Myocyte (in vitro differentiated cells): ENCODE data around the gene GINM1. TPM values are rescaled to one million over a fixed set of nuclear protein-coding genes. Genes with fewer than 3 reads are reported as not detected.
A peak's percentile ranks its signal among the peaks of the same experiment; 100 is the strongest.

Experiments
- DNase-seq: peaks from one replicate; pipeline ENCODE4 v3.0.0-alpha.2; 2012; ENCODE audit warnings: low read depth
- polyA plus RNA-seq: library from polyadenylated mRNA; unstranded; fragments of >200 nt; gene quantifications from one replicate; pipeline ENCODE4 v1.2.1, GENCODE V29; 2012; ENCODE audit warnings: missing spikeins
- total RNA-seq: library from RNA; depleted of rRNA; stranded (reverse); fragments of >200 nt; gene quantifications from 2 replicates; pipeline ENCODE4 v1.2.3, GENCODE V29; 2014

The GINM1 gene, protein sequence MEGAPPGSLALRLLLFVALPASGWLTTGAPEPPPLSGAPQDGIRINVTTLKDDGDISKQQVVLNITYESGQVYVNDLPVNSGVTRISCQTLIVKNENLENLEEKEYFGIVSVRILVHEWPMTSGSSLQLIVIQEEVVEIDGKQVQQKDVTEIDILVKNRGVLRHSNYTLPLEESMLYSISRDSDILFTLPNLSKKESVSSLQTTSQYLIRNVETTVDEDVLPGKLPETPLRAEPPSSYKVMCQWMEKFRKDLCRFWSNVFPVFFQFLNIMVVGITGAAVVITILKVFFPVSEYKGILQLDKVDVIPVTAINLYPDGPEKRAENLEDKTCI
- total RNA-seq, result 39.8 and 42.0 TPM in 2 replicates
- polyA plus RNA-seq, result 33.0 TPM

- DNase-seq, result peak; percentile 96
Measured at GRCh38 chr6:149565527-149566409, at the start of gene GINM1. Gene GINM1 (plus strand): TSS chr6:149566375. CDS start chr6:149566415, 40 bp downstream.

- no peak for DNase-seq
Measured at GRCh38 chr6:149529650-149530049, 36.5 kb upstream of the GINM1 start.

GRCh38 chr6:149534742-149535141 lies 31.4 kb upstream of the GINM1 start:
- no peak for DNase-seq

GRCh38 chr6:149541139-149541538 lies 25.0 kb upstream of the GINM1 start:
- no peak for DNase-seq

DNA sequence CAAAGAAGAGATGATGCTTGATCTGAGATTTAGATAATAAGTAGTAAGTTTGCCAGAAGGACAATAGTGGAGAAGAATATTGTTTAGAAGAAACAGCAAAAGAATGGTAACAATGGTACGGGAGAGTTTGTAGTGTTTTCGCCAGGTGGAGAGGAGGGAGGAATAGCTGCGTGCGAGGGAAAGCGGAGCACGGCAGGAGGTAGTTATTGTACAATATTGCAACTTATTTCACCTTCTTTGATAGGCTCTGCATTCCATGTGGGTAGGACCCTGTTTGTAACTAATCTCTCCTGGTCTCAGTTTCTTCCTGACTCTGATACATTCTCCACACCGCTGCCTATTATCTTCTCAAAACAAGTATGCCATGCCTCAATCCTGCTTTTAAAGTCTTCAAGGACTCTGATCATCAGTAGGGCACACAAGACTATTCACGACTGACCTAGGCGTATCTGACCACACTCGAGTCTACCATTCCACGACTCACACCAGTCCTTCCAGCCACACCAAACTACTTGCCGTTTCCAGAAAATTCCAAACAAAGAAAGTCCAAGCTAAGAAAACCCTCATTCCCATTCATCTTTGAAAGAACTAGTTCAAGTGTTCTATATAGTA lies 21.4 kb upstream of the GINM1 start:
- no peak for DNase-seq

DNA sequence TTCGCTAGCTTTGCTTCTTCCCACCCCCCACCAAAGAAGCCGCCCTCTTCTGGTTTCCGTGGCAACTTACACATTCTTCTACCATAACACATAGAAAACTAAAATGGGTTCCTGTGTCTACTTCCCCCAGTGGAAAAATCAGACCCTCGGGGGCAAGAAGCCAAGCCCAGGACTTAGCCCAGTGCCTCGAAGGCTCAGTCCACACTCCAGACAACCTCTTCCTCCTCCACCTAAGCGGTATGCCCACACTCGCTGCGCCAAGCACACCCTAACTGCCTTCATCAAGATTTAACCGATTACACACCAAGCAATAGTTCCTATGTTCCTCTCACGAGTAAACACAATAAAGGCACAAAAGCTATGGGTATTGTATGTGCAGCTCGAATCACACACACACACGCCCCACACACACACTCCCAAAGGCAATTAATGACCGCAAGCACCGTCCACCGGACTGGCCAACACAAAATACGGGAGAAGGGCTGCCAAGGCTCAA lies 20.9 kb upstream of the GINM1 start:
- peak; percentile 49 for DNase-seq

DNA sequence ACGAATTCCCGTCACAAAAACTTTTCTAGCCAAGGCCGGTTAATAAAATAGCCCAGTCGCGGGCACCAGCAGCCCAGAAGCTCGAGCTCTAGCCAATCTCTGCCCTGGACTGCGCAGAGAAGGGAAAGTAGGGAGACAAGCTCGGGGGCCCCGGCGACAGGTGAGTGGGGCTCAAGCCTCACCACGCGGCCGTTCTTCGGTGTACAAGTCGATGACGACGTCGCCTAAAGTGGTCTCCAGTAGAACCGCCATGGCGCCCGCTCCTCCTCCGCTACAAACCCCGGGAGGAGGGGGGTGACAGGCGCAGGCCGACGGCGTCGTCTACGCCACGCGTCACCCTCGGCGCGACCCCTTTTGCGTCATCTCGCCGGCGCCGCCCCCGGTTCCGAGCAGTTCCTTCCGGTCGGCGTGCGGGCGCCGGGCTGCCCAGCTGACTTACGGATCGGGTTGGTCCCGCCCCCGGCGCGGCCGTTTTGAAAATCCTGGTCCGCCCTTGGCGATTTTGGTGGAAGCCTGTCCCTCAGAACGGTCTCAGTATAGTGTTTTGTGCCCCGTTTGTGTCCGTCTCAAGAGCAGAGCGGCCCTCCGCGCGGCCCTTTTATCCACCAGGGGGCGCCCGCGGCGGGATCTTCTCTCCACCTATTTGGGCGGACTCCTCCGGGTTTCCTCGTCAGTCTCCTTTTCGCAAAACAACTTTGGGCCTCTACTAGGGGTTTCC lies 20.3 kb upstream of the GINM1 start, which contains the start of gene PPIL4:
PPIL4 (minus strand) TSS at position 290 of the 718 bp plus-strand sequence; CDS start at position 252, 38 bp downstream.
- peak; percentile 96 for DNase-seq

- DNase-seq, result no peak
Measured at GRCh38 chr6:149551920-149552319, 14.3 kb upstream of the GINM1 start.

DNA sequence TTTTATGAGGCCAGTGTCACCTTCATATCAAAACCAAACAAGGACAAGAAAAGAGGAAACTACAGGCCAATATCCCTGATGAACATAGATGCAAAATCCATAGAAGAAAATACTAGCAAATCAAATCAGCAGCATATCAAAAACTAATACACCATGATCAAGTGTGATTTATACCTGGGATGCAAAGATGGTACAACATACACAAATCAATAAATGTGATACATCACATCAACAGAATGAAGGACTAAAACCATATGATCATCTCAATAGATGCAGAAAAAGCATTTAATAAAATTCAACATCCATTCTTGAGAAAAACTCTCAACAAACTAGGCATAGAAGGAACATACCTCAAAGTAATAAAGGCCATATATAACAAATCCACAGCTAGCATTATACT lies 8.1 kb upstream of the GINM1 start:
- DNase-seq, result no peak

GRCh38 chr6:149559389-149559788 lies 6.8 kb upstream of the GINM1 start:
- no peak for DNase-seq

GRCh38 chr6:149560736-149561135 lies 5.4 kb upstream of the GINM1 start:
- no peak for DNase-seq

DNA sequence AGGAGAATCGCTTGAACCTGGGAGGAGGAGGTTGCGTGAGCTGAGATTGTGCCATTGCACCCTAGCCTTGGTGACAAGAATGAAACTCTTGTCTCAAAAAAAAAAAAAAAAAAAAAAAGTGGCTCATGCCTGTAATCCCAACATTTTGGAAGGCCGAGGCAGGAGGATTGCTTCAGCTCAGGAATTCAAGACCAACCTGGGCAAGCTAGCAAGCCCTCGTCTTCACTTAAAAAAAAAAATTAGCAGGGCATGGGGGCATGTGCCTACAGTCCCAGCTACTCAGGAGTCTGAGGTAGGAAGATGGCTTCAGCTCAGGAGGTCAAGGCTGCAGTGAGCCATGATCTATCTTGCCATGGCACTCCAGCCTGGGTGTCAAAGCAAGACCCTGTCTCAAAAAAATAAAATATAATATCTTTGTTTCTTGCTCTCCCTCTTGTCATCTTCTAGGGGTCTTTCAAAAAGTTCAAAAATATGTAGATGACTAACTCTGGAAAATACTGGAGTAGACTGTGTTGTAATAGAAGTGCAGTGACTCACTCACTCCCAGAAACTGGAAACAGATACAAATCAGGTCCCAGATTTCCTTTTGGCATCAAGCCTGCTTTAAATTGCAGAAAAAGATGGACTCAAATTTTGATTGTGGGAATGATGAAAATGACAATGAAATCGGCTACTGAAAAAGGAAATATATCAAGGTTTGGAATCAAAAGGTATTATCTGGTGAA lies 2.8 kb upstream of the GINM1 start:
- DNase-seq, result peak; percentile 37

DNA sequence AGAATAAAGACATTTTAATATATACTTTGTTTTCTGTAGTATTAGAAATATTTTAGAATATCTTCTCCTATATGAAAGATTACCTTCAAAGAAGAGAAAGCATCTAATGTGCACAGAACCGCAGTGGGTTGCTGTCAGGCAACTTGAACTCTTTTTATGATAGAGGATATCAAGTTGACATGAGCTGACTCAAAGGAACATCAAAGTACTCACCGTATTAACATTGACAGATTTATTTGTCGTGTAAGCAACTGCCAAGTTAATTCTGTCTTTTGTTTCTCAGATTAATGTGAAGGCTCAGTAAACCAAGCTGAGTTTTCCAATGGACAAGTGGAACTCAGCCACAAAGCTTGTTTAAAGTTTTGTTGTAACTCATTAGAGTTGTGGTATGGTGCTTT lies 2.2 kb upstream of the GINM1 start:
- no peak for DNase-seq

DNA sequence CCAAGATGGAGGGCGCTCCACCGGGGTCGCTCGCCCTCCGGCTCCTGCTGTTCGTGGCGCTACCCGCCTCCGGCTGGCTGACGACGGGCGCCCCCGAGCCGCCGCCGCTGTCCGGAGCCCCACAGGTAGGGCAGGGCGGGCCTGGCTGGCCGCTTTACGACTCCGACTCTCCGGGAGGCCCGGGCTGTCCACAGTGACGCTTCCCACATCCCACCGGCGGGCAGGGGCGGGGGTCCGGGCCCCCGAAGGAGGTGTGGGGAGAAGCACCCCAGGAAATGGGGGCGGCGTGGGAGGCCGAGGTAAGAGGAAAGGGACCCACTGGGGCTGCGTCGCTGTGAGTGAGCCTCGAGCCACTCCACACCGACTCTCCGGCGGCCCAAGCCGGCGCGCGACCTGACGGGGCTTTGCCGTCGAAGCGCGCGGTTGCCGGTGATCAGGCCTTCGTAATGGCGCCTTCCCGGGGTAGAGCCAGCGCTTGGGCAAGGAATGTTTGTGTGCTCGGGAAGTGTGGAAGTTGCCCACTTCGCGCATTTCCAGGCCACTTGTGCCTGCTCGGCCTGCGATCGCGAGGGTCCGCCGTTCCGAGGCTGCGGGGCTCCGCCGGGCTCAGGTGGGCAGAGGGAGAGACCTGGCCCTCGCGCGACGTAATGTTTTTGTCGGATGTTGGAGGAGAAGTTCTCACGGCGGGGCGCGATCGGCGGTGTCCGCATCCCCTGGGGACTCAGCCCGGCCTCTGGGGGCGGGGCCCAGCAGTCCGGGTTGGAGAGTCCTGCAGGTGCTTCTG lies 427 bp downstream of the GINM1 start:
- DNase-seq, result peak; percentile 41

DNA sequence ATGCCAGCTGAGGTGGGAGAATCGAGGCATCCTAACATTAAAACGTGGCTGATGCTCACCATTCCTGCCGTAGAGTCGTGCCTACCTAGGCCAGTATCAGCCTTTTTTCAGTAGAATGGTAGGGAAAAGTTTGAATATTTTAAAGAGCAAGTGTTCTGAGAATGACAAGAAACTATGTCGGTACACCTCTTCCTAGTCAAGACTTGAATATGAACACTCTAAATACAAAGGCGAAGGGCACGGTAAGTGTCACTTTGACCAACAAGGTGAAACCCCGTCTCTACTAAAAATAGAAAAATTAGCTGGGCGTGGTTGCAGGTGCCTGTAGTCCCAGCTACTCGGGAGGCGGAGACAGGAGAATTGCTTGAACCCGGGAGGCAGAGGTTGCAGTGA lies 1.0 kb downstream of the GINM1 start:
- DNase-seq, result no peak

- DNase-seq, result no peak
Measured at GRCh38 chr6:149567945-149568585, 1.9 kb downstream of the GINM1 start.

DNA sequence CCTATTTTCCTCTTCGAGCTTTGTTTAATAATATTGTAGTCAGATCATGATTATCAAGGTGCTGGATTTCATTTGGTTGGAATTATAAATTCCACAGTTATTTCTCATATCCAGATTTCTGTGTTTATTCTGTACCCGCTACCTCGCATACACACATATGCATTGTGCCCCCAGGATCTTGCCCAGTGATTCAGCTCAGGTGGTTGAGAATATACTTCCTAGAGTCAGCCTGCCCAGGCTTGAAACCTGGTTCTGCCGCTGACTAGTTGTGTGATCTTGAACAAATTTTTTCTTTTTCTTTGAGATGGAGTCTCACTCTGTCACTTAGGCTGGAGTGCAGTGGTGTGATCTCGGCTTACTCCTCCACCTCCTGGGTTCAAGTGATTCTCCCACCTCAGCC lies 14.7 kb downstream of the GINM1 start:
- DNase-seq, result no peak

DNA sequence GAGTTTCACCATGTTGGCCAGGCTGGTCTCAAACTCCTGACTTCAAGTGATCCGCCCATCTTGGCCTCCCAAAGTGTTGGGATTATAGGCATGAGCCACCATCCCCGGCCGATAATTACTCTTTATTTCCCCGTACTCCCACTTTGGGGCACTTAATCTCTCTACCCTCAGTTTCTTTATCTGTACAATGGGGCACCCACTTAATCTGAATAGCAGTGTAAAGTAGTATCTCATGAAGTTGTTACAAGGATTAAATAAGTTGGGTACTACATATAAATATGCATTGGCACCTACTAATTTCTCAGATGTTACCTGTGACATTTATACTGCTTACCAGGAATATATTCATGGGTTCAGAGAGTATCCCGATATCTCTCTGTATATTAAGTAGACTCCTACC lies 15.2 kb downstream of the GINM1 start:
- no peak for DNase-seq

DNA sequence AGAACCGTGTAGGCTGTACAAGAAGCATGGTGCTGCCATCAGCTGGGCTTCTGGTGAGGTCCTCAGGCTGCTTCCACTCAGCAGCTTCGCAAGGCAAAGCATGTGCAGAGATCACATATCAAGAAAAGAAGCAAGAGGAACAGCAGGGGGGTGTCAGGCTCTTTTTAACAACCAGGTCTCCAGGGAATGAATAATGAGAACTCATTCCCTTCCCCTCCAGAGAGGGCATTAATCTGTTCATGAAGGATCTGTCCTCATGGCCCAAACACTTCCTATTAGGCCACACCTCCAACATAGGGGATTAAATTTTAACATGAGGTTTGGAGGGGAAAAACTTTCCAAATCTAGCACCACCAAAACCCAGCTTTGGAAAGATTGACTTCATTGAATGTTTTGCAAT lies 20.0 kb downstream of the GINM1 start:
- no peak for DNase-seq
